Neural cell (in vitro differentiated cells): ENCODE data around the gene EGFL8. TPM values are rescaled to one million over a fixed set of nuclear protein-coding genes. Genes with fewer than 3 reads are reported as not detected.

Source experiments
- H2AFZ ChIP-seq: fragments of 200-600, 300-800 bp; sonication (generic), shearing (Covaris generic); 2 replicates; pipeline ENCODE4 v1.6.0; 2014; ENCODE audit warnings: low read depth, mild to moderate bottlenecking, antibody characterized with exemption, low read length, moderate library complexity
- H3F3A ChIP-seq: fragments of 200-600 bp; shearing (Covaris generic); 2 replicates; pipeline ENCODE4 v1.6.1; 2016; ENCODE audit warnings: mild to moderate bottlenecking, moderate library complexity, mixed read lengths, antibody characterized with exemption, low read length; ENCODE audit not compliant: insufficient read depth, poor library complexity, severe bottlenecking
- H3K27ac ChIP-seq: fragments of 200-600, 300-800 bp; sonication (generic), shearing (Covaris generic); 2 replicates; pipeline ENCODE4 v1.5.1; 2014; ENCODE audit warnings: mild to moderate bottlenecking, low read length, moderate library complexity
- H3K27me3 ChIP-seq: fragments of 300-800, 200-600 bp; sonication (generic), shearing (Covaris generic); 2 replicates; pipeline ENCODE4 v1.6.0; 2014; ENCODE audit warnings: mild to moderate bottlenecking, low read depth, low read length, moderate library complexity; ENCODE audit not compliant: insufficient read depth
- H3K36me3 ChIP-seq: fragments of 300-800, 200-600 bp; sonication (generic), shearing (Covaris generic); 2 replicates; pipeline ENCODE4 v1.5.1; 2014; ENCODE audit warnings: mild to moderate bottlenecking, antibody characterized with exemption, low read length, moderate library complexity; ENCODE audit not compliant: insufficient read depth
- H3K4me2 ChIP-seq: fragments of 300-800, 200-600 bp; sonication (generic), shearing (Covaris generic); 2 replicates; pipeline ENCODE4 v1.6.0; 2014; ENCODE audit warnings: mild to moderate bottlenecking, low read length
- H3K4me3 ChIP-seq: fragments of 300-800, 200-600 bp; sonication (generic), shearing (Covaris generic); 2 replicates; pipeline ENCODE4 v1.5.1; 2014; ENCODE audit warnings: mild to moderate bottlenecking, low read length, moderate library complexity
- H3K79me2 ChIP-seq: fragments of 200-600 bp; shearing (Covaris generic); replicated peaks from 2 replicates; pipeline ENCODE4 v1.6.0; 2014; ENCODE audit warnings: mild to moderate bottlenecking, low read length, moderate library complexity; ENCODE audit not compliant: insufficient read depth
- H3K9ac ChIP-seq: fragments of 300-800, 200-600 bp; sonication (generic), shearing (Covaris generic); 2 replicates; pipeline ENCODE4 v1.6.1; 2016; ENCODE audit warnings: mild to moderate bottlenecking, low read length, mixed read lengths
- H3K9me2 ChIP-seq: fragments of 200-600 bp; shearing (Covaris generic); 2 replicates; pipeline ENCODE4 v1.6.1; 2016; ENCODE audit warnings: mild to moderate bottlenecking, low read length, mixed read lengths; ENCODE audit not compliant: insufficient read depth
- H3K9me3 ChIP-seq: fragments of 200-600, 300-800 bp; sonication (generic), shearing (Covaris generic); 2 replicates; pipeline ENCODE4 v1.6.1; 2016; ENCODE audit warnings: mild to moderate bottlenecking, mixed run types, low read length, moderate library complexity, mixed read lengths
- H4K20me1 ChIP-seq: fragments of 200-600 bp; shearing (Covaris generic); 2 replicates; pipeline ENCODE4 v1.6.1; 2016; ENCODE audit warnings: mild to moderate bottlenecking, mixed run types; ENCODE audit not compliant: insufficient read depth
- CTCF ChIP-seq: fragments of 450-650 bp; IDR thresholded peaks from 2 replicates; pipeline ENCODE4 v1.5.1; 2014; ENCODE audit warnings: antibody characterized with exemption, mild to moderate bottlenecking, moderate library complexity; ENCODE audit not compliant: poor library complexity, severe bottlenecking
- EP300 ChIP-seq: fragments of 450-650 bp; conservative IDR thresholded peaks from 2 replicates; pipeline ENCODE4 v1.6.1; 2014; ENCODE audit warnings: antibody characterized with exemption, mild to moderate bottlenecking, moderate library complexity; ENCODE audit not compliant: poor library complexity, severe bottlenecking
- EZH2 ChIP-seq: fragments of 200-600, 300-800 bp; shearing (Covaris generic), sonication (generic); IDR thresholded peaks from 2 replicates; pipeline ENCODE4 v1.6.1; 2014; ENCODE audit warnings: antibody characterized with exemption, low read length, borderline replicate concordance, mild to moderate bottlenecking; ENCODE audit not compliant: insufficient read depth, poor library complexity, severe bottlenecking
- MXI1 ChIP-seq: fragments of 450-650 bp; conservative IDR thresholded peaks from 2 replicates; pipeline ENCODE4 v1.6.1; 2014; ENCODE audit warnings: antibody characterized with exemption, mild to moderate bottlenecking; ENCODE audit not compliant: poor library complexity, severe bottlenecking
- POLR2AphosphoS5 ChIP-seq: IDR thresholded peaks from 2 replicates; pipeline ENCODE4 v1.6.1; 2012
- RAD21 ChIP-seq: fragments of 450-650 bp; conservative IDR thresholded peaks from 2 replicates; pipeline ENCODE4 v1.6.1; 2014; ENCODE audit warnings: antibody characterized with exemption, mild to moderate bottlenecking, moderate library complexity
- REST ChIP-seq: IDR thresholded peaks from 2 replicates; pipeline ENCODE4 v1.6.1; 2012; ENCODE audit warnings: borderline replicate concordance
- SMC3 ChIP-seq: fragments of 450-650 bp; conservative IDR thresholded peaks from 2 replicates; pipeline ENCODE4 v1.6.1; 2014; ENCODE audit warnings: antibody characterized with exemption, mild to moderate bottlenecking, moderate library complexity; ENCODE audit not compliant: poor library complexity
- TAF1 ChIP-seq: IDR thresholded peaks from 2 replicates; pipeline ENCODE4 v1.6.1; 2012; ENCODE audit warnings: low read depth
- polyA plus RNA-seq: library from polyadenylated mRNA; depleted of rRNA; stranded (reverse); fragments of >200 nt; gene quantifications from 2 replicates; pipeline ENCODE4 v1.2.3, GENCODE V29; 2014

The EGFL8 gene
- polyA plus RNA-seq, 1 donor from 2014 or later: 22.4 TPM

- no peak overlapping the region for H2AFZ ChIP-seq
- H3K36me3 ChIP-seq: no peaks in the 10 kb centered on the region
- no peaks in the 10 kb centered on the region for H3F3A ChIP-seq
- no peak overlapping the region for H3K4me2 ChIP-seq
- TF ChIP-seq SMC3 (no peak), RAD21 (no peak), TAF1 (no peak), POLR2AphosphoS5 (no peak), REST (no peak), EP300 (no peak), MXI1 (no peak), EZH2 (no peak), CTCF (no peak)
- peaks cover 26% of the 10 kb centered on the region for H3K79me2 ChIP-seq
- no peaks in the 10 kb centered on the region for H3K9me2 ChIP-seq
- H3K27me3 ChIP-seq: no peaks in the 10 kb centered on the region
- H3K9me3 ChIP-seq: no peaks in the 10 kb centered on the region
- no peak overlapping the region for H3K27ac ChIP-seq
- H3K4me3 ChIP-seq: no peak overlapping the region
- H3K9ac ChIP-seq: no peak overlapping the region
- no peaks in the 10 kb centered on the region for H4K20me1 ChIP-seq
Observed at GRCh38 chr6:32170294-32170693, 5.9 kb downstream of the EGFL8 start.

GRCh38 chr6:32171234-32171633 is 6.8 kb downstream of the EGFL8 start:
- Histone ChIP-seq H3K9ac (no peak overlapping the region), H3K9me3 (no peaks in the 10 kb centered on the region), H3F3A (no peaks in the 10 kb centered on the region), H2AFZ (no peak overlapping the region), H3K9me2 (no peaks in the 10 kb centered on the region), H3K79me2 (peaks cover 32% of the 10 kb centered on the region), H3K27ac (no peak overlapping the region), H4K20me1 (no peaks in the 10 kb centered on the region), H3K36me3 (no peaks in the 10 kb centered on the region), H3K4me3 (no peak overlapping the region), H3K27me3 (no peaks in the 10 kb centered on the region), H3K4me2 (no peak overlapping the region)
- TF ChIP-seq MXI1: no peak
- TF ChIP-seq TAF1: no peak
- TF ChIP-seq EP300: no peak
- no peak for TF ChIP-seq SMC3
- TF ChIP-seq POLR2AphosphoS5: no peak
- TF ChIP-seq RAD21: no peak
- no peak for TF ChIP-seq REST
- TF ChIP-seq CTCF: no peak
- no peak for TF ChIP-seq EZH2
